A673 (cell line): ENCODE results near the gene BCKDK.
"Not testable (repeated sequence)": the region's sequence is repeated elsewhere in the genome, so short reads cannot be mapped to it uniquely, and the experiment has no call there.

Source experiments
- EZH2 ChIP-seq: fragments of 200-600 bp; sonication (generic); IDR thresholded peaks from 2 replicates; pipeline ENCODE4 v1.6.1; 2017; ENCODE audit warnings: borderline replicate concordance, low read depth, mild to moderate bottlenecking, mixed read lengths, antibody characterized with exemption, low read length; ENCODE audit not compliant: poor library complexity, severe bottlenecking
- TF ChIP-seq, protein P1 (sequence below): fragments of 300-800, 200-600 bp; sonication (generic); conservative IDR thresholded peaks from 2 replicates; pipeline ENCODE4 v1.5.1; 2017; ENCODE audit warnings: low read depth, mild to moderate bottlenecking, antibody characterized with exemption, low read length, moderate library complexity, mixed read lengths

DNA sequence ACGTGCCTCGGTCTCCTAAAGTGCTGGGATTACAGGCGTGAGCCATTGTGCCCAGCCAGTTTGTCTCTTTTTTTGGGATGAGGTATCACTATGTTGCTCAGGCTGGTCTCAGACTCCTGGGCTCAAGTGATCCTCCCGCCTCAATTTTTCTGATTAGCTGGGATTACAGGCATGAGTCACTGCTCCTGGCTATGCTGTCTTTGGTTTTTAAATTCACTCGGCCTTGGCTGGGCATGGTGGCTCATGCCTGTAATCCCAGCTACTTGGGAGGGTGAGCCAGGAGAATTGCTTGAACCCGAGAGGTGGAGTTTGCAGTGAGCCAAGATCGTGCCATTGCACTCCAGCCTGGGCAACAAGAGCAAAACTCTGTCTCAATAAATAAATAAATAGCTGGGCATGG is 36.2 kb downstream of the BCKDK start:
- TF ChIP-seq, protein P1, sequence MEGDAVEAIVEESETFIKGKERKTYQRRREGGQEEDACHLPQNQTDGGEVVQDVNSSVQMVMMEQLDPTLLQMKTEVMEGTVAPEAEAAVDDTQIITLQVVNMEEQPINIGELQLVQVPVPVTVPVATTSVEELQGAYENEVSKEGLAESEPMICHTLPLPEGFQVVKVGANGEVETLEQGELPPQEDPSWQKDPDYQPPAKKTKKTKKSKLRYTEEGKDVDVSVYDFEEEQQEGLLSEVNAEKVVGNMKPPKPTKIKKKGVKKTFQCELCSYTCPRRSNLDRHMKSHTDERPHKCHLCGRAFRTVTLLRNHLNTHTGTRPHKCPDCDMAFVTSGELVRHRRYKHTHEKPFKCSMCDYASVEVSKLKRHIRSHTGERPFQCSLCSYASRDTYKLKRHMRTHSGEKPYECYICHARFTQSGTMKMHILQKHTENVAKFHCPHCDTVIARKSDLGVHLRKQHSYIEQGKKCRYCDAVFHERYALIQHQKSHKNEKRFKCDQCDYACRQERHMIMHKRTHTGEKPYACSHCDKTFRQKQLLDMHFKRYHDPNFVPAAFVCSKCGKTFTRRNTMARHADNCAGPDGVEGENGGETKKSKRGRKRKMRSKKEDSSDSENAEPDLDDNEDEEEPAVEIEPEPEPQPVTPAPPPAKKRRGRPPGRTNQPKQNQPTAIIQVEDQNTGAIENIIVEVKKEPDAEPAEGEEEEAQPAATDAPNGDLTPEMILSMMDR: not testable (repeated sequence)
- not testable (repeated sequence) for TF ChIP-seq EZH2
